Testis (tissue), 3 donors: ENCODE measurements around the gene ALPL. TPM values are rescaled to one million over a fixed set of nuclear protein-coding genes. Genes with fewer than 3 reads are reported as not detected.

Experiments used
- DNase-seq: peaks from one replicate; pipeline ENCODE4 v3.0.0-alpha.2; 2019
- H3K27ac ChIP-seq, 2 donors: fragments of 200-600 bp; sonication (generic); one replicate each; pipeline ENCODE4 v1.5.1; 2019
- H3K27me3 ChIP-seq: fragments of 200-600 bp; sonication (generic); one replicate; pipeline ENCODE4 v1.5.1; 2019
- H3K36me3 ChIP-seq: fragments of 200-600 bp; sonication (generic); one replicate; pipeline ENCODE4 v1.5.1; 2017; ENCODE audit warnings: low read depth; ENCODE audit errors: missing control alignments
- H3K4me1 ChIP-seq: fragments of 200-600 bp; sonication (generic); one replicate; pipeline ENCODE4 v1.5.1; 2019
- H3K4me3 ChIP-seq, 2 donors: fragments of 200-600 bp; sonication (generic); one replicate each; pipeline ENCODE4 v1.5.1; 2017 to 2019
- H3K9me3 ChIP-seq: fragments of 200-600 bp; sonication (generic); one replicate; pipeline ENCODE4 v1.5.1; 2017
- POLR2A ChIP-seq: fragments of 450-650 bp; IDR thresholded peaks from one replicate; pipeline ENCODE4 v1.6.1; 2017; ENCODE audit warnings: antibody characterized with exemption, mild to moderate bottlenecking, moderate library complexity
- WGBS, 2 donors: methylation state at CpG; one replicate each; pipeline ENCODE4 v1.1.5; 2018; 5-methylcytosine and 5-hydroxymethylcytosine counted together
- intact Hi-C: fragments of 100-400 bp; cut with DNase I; formaldehyde crosslinking; loops from one replicate; pipeline ENCODE4 v1.15.1; 2023; ENCODE audit warnings: low total_unique reads
- polyA plus RNA-seq: library from polyadenylated mRNA; stranded (reverse); fragments of 350-450 nt; fragmentation: Illumina TruSeq; extraction: RNeasy Lipid Tissue Mini Kit (QIAGEN cat#74804); gene quantifications from one replicate; pipeline ENCODE4 v1.2.3, GENCODE V29; 2014; ENCODE audit warnings: low read depth, low replicate concordance; ENCODE audit not compliant: insufficient read depth
- total RNA-seq, 2 donors: library from RNA; depleted of rRNA; stranded (reverse); fragments of >200 nt; gene quantifications; one replicate each; pipeline ENCODE4 v1.2.3, GENCODE V29; 2016
- TF ChIP-seq, protein P1 (sequence below), 3 experiments: fragments of 450-650 bp in 2 of 3; fragments of 200-600 bp in 1 of 3; sonication (generic) in 1 of 3; IDR thresholded peaks; one replicate each; pipeline ENCODE4 v1.5.1; 2016 to 2019; ENCODE audit warnings: antibody characterized with exemption in 3 of 3, mild to moderate bottlenecking in 2 of 3, moderate library complexity in 1 of 3

The ALPL gene
- total and polyA plus RNA-seq, 3 donors from 2014 or later: 11.8 to 22.2 (median 15.7) TPM

DNA sequence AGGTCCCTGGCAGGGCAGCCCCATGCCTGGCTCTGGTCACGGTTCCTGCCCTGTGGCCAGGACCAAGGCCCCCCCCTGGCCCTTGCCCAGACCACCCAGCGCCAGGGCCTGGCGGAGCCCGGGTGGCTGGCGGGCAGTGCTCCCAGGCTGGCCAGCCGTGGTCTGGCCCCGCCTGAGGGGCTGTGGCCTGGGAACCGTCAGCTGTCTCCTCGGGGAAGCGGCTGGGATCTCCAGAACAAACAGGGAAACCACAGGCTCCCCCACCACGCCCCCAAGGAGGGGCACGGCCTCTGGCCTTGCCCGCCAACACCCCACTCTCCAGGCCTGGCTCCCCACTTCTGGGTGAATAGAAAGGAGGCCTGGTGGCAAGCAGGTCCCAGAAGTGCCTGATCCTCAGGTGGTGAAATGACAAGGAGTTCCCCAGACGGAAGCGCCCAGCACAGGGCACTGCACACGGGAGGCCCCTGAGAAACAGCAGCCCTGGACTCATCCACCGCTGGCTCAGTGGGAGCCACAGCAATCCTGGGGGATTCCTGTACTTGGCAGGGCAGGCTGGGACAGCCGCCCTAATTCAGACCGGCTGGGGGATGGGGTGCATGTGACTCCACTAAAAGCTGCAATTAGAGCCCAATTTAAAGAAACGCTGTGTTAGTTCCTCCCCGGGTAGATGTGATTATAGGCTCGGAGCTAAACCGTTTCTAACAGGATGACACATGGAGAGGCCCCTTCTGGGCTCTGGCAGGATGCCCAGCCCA is 81.1 kb downstream of the ALPL start:
- no peak overlapping the region for H3K27ac ChIP-seq
- H3K4me3 ChIP-seq: no peak overlapping the region
- H3K36me3 ChIP-seq: no peaks in the 10 kb centered on the region
- H3K27me3 ChIP-seq: no peaks in the 10 kb centered on the region
- peaks cover 7% of the 10 kb centered on the region for H3K4me1 ChIP-seq
- intact Hi-C loops: no loop called here
- no peak for TF ChIP-seq POLR2A
- TF ChIP-seq, protein P1, sequence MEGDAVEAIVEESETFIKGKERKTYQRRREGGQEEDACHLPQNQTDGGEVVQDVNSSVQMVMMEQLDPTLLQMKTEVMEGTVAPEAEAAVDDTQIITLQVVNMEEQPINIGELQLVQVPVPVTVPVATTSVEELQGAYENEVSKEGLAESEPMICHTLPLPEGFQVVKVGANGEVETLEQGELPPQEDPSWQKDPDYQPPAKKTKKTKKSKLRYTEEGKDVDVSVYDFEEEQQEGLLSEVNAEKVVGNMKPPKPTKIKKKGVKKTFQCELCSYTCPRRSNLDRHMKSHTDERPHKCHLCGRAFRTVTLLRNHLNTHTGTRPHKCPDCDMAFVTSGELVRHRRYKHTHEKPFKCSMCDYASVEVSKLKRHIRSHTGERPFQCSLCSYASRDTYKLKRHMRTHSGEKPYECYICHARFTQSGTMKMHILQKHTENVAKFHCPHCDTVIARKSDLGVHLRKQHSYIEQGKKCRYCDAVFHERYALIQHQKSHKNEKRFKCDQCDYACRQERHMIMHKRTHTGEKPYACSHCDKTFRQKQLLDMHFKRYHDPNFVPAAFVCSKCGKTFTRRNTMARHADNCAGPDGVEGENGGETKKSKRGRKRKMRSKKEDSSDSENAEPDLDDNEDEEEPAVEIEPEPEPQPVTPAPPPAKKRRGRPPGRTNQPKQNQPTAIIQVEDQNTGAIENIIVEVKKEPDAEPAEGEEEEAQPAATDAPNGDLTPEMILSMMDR (IDR thresholded peaks at IDR 0.05): no peak
- WGBS, 2 donors: 45 to 66% methylated on average over 10 to 23 of the region's 23 CpGs
- H3K9me3 ChIP-seq: no peaks in the 10 kb centered on the region
- no peak for DNase-seq

DNA sequence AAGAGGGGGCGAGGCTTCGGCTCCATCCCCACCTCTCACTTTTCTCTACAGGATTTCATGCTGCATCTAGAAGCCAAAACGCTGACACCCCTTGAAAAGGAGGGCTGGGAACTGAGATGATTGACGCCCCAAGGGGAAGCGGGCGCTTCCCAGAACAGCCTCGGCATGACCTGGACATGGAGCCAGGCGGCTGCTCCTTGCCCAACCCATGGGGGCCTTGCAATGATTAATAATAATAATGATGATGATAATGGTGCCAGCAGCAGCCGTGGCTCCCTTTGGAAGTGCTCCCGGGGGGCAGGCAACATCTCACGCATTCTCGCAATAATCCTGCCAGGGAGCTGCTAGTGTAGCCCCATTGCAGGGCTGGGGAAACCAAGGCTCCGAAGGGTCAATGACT is 81.7 kb downstream of the ALPL start:
- WGBS, 2 donors: 73% methylated on average over 2 to 13 of the region's 13 CpGs
- intact Hi-C loops: no loop called here
- no peak for DNase-seq

DNA sequence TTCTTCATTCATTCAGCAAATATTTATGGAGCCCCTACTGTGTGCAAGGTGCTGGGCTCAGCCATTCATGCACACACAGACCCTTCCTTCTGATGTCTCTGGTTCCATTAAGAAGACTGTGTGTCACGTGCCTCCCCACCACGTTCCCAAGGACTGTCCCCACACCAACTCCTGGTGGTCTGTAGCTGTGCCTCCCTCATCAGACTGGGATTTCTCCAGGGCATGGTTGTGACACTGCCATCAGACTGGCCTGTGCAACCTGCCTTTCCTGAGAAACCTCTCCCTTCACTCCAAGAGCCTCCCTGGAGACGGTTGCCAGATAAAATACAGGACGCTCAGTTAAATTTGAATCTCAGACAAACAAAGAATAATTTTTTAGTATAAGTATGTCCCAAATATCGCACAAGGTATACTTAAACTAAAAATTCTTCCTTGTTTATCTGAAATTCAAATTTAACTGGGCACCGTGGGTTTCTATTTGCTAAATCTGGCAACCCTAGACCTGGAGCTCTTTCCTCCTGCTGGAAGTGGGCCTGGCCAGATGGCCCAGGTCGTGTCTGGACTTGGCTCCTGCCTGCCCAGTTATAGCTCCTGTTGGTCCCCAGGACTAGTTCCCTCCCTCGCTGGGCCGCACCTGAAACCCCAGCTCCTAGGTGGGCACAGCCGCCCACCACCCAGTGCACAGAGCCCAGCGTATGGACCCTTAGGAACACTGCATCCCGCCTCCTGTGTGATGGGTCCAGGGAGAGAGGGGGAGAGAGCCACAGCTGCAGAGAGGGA is 83.1 kb downstream of the ALPL start:
- no peaks in the 10 kb centered on the region for H3K9me3 ChIP-seq
- no peaks in the 10 kb centered on the region for H3K27me3 ChIP-seq
- no peaks in the 10 kb centered on the region for H3K36me3 ChIP-seq
- H3K4me3 ChIP-seq: no peak overlapping the region
- intact Hi-C loops: no loop called here
- peaks cover 4% of the 10 kb centered on the region for H3K4me1 ChIP-seq
- TF ChIP-seq, protein P1 (IDR thresholded peaks at IDR 0.05): no peak
- no peak for TF ChIP-seq POLR2A
- 84 to 91% methylated on average over 12 of the region's 12 CpGs for WGBS, 2 donors
- DNase-seq: no peak
- H3K27ac ChIP-seq: no peak overlapping the region

More for the DNA sequence above, 81.7 kb downstream of the ALPL start:
- TF ChIP-seq, protein P1 (IDR thresholded peaks at IDR 0.05): no peak
- no peak for TF ChIP-seq POLR2A
- Histone ChIP-seq H3K27ac (no peak overlapping the region), H3K36me3 (no peaks in the 10 kb centered on the region), H3K4me3 (no peak overlapping the region), H3K27me3 (no peaks in the 10 kb centered on the region), H3K9me3 (no peaks in the 10 kb centered on the region), H3K4me1 (peaks cover 9% of the 10 kb centered on the region)

DNA sequence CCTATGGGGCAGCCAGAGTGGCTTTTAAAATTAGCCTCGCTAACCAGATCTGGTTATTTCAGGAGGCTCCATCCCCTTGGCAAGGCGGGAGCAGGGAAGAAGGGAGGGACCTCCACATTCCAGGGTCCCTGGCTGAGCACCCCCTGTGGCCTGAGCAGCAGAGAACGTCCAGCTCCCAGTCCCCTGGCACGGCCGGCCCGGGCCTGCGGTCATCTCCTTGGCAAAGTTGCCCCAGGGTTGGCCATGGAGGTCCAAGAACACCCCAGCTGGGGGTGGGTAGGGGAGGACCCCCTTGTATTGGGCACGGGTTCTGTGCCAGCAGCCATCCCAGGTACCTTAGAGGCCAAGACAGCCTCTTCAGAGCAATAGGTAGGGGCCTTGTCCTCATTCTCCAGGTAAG is 84.0 kb downstream of the ALPL start:
- H3K27ac ChIP-seq: no peak overlapping the region
- intact Hi-C loops: no loop called here
- H3K4me3 ChIP-seq: no peak overlapping the region
- H3K4me1 ChIP-seq: peaks cover 4% of the 10 kb centered on the region
- no peaks in the 10 kb centered on the region for H3K27me3 ChIP-seq
- 87 to 94% methylated on average over 4 to 8 of the region's 8 CpGs for WGBS, 2 donors
- no peaks in the 10 kb centered on the region for H3K9me3 ChIP-seq
- DNase-seq: no peak
- H3K36me3 ChIP-seq: no peaks in the 10 kb centered on the region
- TF ChIP-seq, protein P1 (IDR thresholded peaks at IDR 0.05): no peak
- TF ChIP-seq POLR2A: no peak
